ENCODE results near the gene FCRL5. TPM values are rescaled to one million over a fixed set of nuclear protein-coding genes. Genes with fewer than 3 reads are reported as not detected.
A peak's percentile ranks its signal among the peaks of the same experiment; 100 is the strongest.

FCRL5 gene
- total RNA-seq, 1 experiment from 2014 or later = not detected

GRCh38 chr1:157497987-157498735, 54.2 kb downstream of the FCRL5 start:
- Histone ChIP-seq H3K4me1 (ENCODE audit: insufficient read depth, low read length, poor library complexity, severe bottlenecking) (no peaks in the 10 kb centered on the region), H3K36me3 (ENCODE audit: insufficient read depth, low read length, poor library complexity, severe bottlenecking) (no peaks in the 10 kb centered on the region), H3K9me3 (ENCODE audit: low read depth, low read length, poor library complexity, severe bottlenecking) (no peaks in the 10 kb centered on the region), H3K27ac (ENCODE audit: low read depth, low read length, poor library complexity, severe bottlenecking) (no peak overlapping the region), H3K27me3 (replicated peaks; ENCODE audit: insufficient read depth, low read depth, low read length, poor library complexity) (peaks cover 9% of the 10 kb centered on the region), H3K4me3 (ENCODE audit: low read depth, low read length, poor library complexity, severe bottlenecking) (no peak overlapping the region)
- CTCF ChIA-PET = no interaction called here
- DNase-seq (ENCODE audit: low spot score) = no peak
- POLR2A ChIA-PET (ENCODE audit: low non-redundant PET) = no interaction called here
- BruUV-seq (replicated peaks) = no TSS peak
- no peak for TF ChIP-seq CTCF (conservative IDR thresholded peaks at IDR 0.05; ENCODE audit: low read depth, low read length)
- TF ChIP-seq EZH2 (IDR thresholded peaks at IDR 0.05; ENCODE audit: borderline replicate concordance, low read depth, low read length, poor library complexity, severe bottlenecking) = no peak
- intact Hi-C loops (cut with micrococcal nuclease; ENCODE audit: unreplicated experiment) = loop anchor here (5.0 kb wide), 1 partner anchor 624 kb away; no protein-coding TSS in a partner anchor

GRCh38 chr1:157497284-157497683, 55.0 kb downstream of the FCRL5 start:
- ChIA-PET POLR2A (ENCODE audit: low non-redundant PET) (no interaction called here), CTCF (no interaction called here)
- Histone ChIP-seq H3K9me3 (ENCODE audit: low read depth, low read length, poor library complexity, severe bottlenecking) (no peaks in the 10 kb centered on the region), H3K27me3 (replicated peaks; ENCODE audit: insufficient read depth, low read depth, low read length, poor library complexity) (peaks cover 15% of the 10 kb centered on the region), H3K4me1 (ENCODE audit: insufficient read depth, low read length, poor library complexity, severe bottlenecking) (no peaks in the 10 kb centered on the region), H3K27ac (ENCODE audit: low read depth, low read length, poor library complexity, severe bottlenecking) (no peak overlapping the region), H3K36me3 (ENCODE audit: insufficient read depth, low read length, poor library complexity, severe bottlenecking) (no peaks in the 10 kb centered on the region), H3K4me3 (ENCODE audit: low read depth, low read length, poor library complexity, severe bottlenecking) (no peak overlapping the region)
- no TSS peak for BruUV-seq (replicated peaks)
- no peak for DNase-seq (ENCODE audit: low spot score)
- TF ChIP-seq CTCF (conservative IDR thresholded peaks at IDR 0.05; ENCODE audit: low read depth, low read length) = no peak
- TF ChIP-seq EZH2 (IDR thresholded peaks at IDR 0.05; ENCODE audit: borderline replicate concordance, low read depth, low read length, poor library complexity, severe bottlenecking) = no peak
- intact Hi-C loops (cut with micrococcal nuclease; ENCODE audit: unreplicated experiment) = loop anchor here (5.0 kb wide), 1 partner anchor 625 kb away; no protein-coding TSS in a partner anchor

- H3K27me3 ChIP-seq (replicated peaks; ENCODE audit: insufficient read depth, low read depth, low read length, poor library complexity) = peaks cover 19% of the 10 kb centered on the region
- no peak overlapping the region for H3K27ac ChIP-seq (ENCODE audit: low read depth, low read length, poor library complexity, severe bottlenecking)
- peak; percentile 57 for DNase-seq (ENCODE audit: low spot score)
- intact Hi-C loops (cut with micrococcal nuclease; ENCODE audit: unreplicated experiment) = loop anchor here (5.0 kb wide), 1 partner anchor 626 kb away; no protein-coding TSS in a partner anchor
- H3K9me3 ChIP-seq (ENCODE audit: low read depth, low read length, poor library complexity, severe bottlenecking) = no peaks in the 10 kb centered on the region
- ChIA-PET CTCF (interaction anchor here (1.4 kb wide), 1 partner anchor 10 kb away, joined by 5 read pairs; no protein-coding TSS in a partner anchor), POLR2A (ENCODE audit: low non-redundant PET) (no interaction called here)
- H3K4me3 ChIP-seq (ENCODE audit: low read depth, low read length, poor library complexity, severe bottlenecking) = no peak overlapping the region
- peak; percentile 88 for TF ChIP-seq CTCF (conservative IDR thresholded peaks at IDR 0.05; ENCODE audit: low read depth, low read length)
- no peak for TF ChIP-seq EZH2 (IDR thresholded peaks at IDR 0.05; ENCODE audit: borderline replicate concordance, low read depth, low read length, poor library complexity, severe bottlenecking)
- H3K4me1 ChIP-seq (ENCODE audit: insufficient read depth, low read length, poor library complexity, severe bottlenecking) = no peaks in the 10 kb centered on the region
- BruUV-seq (replicated peaks) = no TSS peak
- H3K36me3 ChIP-seq (ENCODE audit: insufficient read depth, low read length, poor library complexity, severe bottlenecking) = no peaks in the 10 kb centered on the region
Measured at GRCh38 chr1:157496121-157496526, 56.2 kb downstream of the FCRL5 start.
